GM18511 (cell line): ENCODE measurements around the gene FUT2.

Experiments used
- ATAC-seq: cut with Tn5 transposase; IDR thresholded peaks from one replicate; pipeline ENCODE4 v1.9.1; 2021; ENCODE audit warnings: mild to moderate bottlenecking, moderate library complexity; ENCODE audit not compliant: unreplicated experiment

Gene FUT2

DNA sequence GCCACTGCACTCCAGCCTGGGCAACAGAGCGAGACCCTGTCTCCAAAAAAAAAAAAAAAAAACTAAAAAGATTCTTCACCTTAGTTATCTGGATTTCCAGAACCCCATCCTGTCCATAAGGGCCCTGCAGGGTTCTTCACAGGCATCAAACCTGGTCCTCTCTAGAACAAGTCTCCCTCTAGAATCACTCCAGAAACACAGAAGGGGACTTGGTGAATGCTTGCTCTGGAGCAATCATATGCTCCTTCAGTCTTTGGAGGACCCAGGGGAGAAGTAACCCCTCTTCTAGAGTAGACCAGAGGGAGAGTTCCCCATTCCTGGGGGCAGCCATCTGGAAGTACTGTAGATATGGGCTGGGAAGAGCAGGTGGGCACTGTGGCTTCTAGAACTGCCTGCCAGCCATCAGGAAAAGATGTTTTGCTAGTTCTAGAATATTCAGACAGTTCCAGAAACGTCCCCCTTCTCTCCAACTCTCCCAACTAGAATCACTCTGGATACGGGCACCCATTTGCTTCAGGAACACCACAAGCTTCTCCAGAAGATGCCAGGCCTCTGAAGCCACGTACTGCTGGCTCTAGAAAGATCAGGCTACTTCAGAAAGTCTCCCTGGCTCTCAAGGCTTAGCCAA lies 53.9 kb downstream of the FUT2 start:
- ATAC-seq, result no peak

DNA sequence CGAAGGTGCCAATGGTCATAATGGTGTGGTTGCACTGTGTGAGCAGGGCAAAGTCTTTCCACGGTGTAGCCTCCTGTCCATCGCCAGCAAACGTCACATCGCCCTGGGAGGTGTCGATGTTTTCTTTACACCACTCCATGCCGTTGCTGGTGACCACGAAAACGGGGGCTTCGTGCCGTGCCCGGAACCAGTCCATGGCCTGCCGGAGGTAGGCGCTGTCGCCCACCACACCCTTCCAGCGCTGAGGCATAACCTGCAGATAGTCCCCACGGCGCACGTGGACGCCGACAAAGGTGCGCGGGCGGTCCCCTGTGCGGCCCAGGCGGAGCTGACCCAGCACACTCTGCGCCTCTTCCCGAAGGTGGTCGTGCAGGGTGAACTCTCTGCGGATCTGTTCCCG lies 54.6 kb downstream of the FUT2 start:
- no peak for ATAC-seq

DNA sequence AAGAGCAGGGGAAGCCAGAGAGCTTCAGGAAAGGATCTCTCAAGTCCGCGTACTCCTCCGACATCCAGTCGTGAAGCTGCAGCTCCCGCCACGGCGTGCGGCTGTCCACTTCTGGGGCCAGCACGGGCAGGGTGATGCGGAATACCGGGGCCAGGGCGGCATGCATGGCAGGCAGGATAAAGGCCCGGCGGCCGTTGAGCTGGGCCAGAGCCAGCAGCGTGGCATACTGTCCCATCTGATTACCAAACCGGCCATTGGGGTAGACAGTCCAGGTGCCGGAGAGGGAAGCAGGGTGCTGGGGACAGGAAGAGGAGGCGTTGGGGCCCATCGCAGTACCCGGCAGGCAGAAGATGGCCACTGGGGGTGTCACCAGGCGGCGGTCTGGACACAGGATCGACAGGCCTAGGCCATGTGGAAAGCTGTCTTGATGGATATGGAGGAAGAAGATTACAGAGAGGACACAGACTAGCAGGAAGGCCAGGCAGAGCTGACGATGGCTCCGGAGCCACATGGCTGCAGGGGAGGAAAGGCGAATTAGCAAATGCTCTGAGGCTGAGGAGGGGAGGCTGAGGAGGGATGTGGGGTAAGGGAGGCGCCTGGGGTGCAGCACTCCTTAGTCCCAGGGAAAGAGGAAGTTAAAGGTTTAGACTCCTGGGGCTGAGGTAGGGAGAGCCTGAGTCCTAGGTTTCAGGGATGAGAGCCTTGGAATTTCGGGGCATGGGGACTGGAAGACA lies 55.2 kb downstream of the FUT2 start:
- ATAC-seq, result no peak

DNA sequence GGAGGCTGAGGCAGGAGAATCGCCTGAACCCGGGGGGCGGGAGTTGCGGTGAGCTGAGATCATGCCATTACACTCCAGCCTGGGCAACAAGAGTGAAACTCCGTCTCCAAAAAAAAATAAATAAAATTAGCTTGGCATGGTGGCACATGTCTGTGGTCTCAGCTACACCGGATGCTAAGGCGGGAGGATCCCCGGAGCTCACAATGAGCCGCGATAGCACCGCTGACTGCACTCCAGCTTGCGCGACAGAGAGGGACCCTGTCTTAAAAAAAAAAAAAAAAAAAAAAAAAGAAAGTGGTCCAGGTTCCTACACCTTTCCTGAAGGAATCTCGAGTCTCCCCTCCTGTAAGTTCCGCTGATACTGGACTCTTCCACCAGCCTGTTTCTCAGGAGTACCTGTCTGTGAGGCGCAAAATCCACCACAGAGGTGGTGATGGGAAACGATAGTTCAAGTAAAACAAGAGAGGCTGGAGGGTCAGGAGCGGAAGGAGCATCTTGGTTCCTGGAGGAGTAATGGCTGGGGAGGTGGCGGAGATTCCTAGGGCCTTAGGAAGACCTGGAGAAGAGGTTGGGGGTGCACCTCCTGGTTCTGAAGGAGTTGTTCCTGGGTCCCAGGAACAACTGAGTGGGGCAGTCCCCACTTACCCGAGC lies 56.2 kb downstream of the FUT2 start:
- no peak for ATAC-seq

DNA sequence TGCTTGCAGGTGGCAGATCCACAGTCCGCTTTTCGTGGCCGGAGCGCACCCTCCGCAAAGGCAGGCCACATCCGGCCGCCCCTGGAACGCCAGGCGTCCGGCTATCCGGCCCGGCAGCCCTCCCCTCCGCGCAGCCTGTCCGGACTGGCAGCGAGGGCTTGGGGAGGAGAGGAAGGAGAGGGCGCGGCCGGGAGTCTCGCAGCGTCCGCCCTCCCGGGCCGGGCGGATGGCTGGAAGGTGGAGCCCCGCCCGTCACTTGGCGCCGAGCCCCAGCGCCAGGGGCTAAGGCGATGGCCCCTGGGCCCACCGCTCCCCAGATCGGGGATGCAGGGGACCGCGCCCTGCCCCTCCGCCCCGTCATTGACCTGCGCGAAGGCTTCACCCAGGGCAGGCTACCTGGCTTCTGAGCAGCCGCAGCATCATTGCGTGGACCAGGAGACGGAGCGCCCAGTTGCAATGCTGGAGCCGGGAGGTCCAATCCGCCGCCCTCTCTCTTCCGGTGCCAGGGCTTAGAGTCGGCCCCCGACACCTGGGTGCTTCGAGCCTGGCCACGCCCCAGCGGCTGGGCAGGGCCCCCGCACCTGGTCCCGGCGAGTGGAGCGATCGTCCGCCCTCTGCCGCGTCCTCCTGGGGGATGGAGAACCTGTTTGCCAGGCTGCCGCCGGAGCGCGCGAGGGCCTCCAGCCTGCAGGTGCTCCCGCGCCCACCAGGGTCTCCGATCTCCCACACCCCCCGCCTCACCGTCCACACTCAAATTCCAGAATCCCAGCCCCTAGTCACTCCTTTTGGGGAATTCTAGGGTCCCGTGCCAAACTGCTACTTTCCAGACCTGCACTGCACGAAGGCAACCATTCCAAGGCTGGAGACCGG lies 57.0 kb downstream of the FUT2 start, which contains the start of gene FUT1:
TSS of gene FUT1 (minus strand) at position 146 of the 870 bp plus-strand sequence. CDS start 1,360 bp downstream, outside the sequence.
- no peak for ATAC-seq

DNA sequence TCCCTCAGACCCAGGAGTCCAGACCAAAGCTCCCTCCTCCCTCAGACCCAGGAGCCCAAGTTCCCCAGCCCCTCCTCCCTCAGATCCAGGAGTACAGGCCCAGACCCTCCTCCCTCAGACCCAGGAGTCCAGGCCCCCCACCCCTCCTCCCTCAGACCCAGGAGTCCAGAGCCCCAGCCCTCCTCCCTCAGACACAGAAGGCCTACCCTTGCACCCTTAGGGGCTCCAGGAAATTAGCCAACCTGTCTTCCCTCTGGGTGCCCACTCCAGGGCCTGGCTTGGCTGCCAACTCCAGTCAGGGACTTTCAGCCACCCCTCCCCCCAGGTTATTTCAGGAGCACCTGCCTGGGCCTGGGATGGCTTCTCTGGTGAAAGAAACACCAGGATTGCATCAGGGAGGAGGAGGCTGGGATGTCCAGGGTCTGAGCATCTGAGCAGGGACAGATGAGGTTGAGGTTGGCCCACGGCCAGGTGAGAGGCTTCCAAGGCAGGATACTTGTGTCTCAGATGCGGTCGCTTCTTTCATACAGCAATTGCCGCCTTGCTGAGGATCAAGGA lies 59.4 kb downstream of the FUT2 start, which contains the start of gene FGF21:
TSS of gene FGF21 (plus strand) at position 441 of the 558 bp plus-strand sequence. CDS start 713 bp downstream, outside the sequence.
- ATAC-seq, result no peak
